Suprapubic skin (tissue), 4 donors: ENCODE data around the gene ANHX.

Experiments
- POLR2A ChIP-seq, 2 donors: fragments of 450-650 bp; IDR thresholded peaks; one replicate each; pipeline ENCODE4 v1.6.1; 2017; ENCODE audit warnings: antibody characterized with exemption in 2 of 2, mild to moderate bottlenecking in 2 of 2, moderate library complexity in 2 of 2
- POLR2AphosphoS5 ChIP-seq, 3 donors: sonication (generic); formaldehyde crosslinking; IDR thresholded peaks; one replicate each; pipeline ENCODE4 v1.6.1; 2017; ENCODE audit warnings: antibody characterized with exemption in 3 of 3
- TF ChIP-seq, protein P1 (sequence below), 2 donors: fragments of 200-600 bp in 1 of 2; fragments of 450-650 bp in 1 of 2; sonication (generic) in 1 of 2; IDR thresholded peaks; one replicate each; pipeline ENCODE4 v1.5.1; 2016 to 2019; ENCODE audit warnings: antibody characterized with exemption in 2 of 2, mild to moderate bottlenecking in 1 of 2, moderate library complexity in 1 of 2

DNA sequence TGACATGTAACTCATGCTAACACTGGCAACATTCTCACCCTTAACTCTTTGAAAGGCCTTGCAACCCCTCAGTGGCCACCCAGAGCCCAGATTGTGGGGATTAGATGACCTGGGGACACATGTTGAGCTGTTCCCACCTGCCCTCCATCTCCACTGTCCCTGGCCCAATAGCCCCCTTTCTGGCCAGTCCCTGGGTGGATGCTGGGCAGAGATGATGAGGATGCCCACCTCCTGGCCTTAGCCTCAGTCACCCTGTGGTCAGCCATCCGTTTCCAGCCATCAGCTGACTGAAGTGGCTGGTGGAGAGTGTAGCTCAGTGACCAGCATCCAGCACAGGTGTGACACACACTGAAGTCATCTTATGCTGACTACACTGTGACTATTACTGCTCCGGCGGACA is 4.7 kb downstream of the ANHX start:
- TF ChIP-seq POLR2A (IDR thresholded peaks at IDR 0.05): no peak
- no peak for TF ChIP-seq POLR2AphosphoS5 (IDR thresholded peaks at IDR 0.05)
- TF ChIP-seq, protein P1, sequence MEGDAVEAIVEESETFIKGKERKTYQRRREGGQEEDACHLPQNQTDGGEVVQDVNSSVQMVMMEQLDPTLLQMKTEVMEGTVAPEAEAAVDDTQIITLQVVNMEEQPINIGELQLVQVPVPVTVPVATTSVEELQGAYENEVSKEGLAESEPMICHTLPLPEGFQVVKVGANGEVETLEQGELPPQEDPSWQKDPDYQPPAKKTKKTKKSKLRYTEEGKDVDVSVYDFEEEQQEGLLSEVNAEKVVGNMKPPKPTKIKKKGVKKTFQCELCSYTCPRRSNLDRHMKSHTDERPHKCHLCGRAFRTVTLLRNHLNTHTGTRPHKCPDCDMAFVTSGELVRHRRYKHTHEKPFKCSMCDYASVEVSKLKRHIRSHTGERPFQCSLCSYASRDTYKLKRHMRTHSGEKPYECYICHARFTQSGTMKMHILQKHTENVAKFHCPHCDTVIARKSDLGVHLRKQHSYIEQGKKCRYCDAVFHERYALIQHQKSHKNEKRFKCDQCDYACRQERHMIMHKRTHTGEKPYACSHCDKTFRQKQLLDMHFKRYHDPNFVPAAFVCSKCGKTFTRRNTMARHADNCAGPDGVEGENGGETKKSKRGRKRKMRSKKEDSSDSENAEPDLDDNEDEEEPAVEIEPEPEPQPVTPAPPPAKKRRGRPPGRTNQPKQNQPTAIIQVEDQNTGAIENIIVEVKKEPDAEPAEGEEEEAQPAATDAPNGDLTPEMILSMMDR (IDR thresholded peaks at IDR 0.05): no peak
